Kidney epithelial cell (primary cell): ENCODE results near the gene FOXP1. TPM values are rescaled to one million over a fixed set of nuclear protein-coding genes. Genes with fewer than 3 reads are reported as not detected.

Experiments used
- DNase-seq: peaks from one replicate; pipeline ENCODE4 v3.0.0-alpha.2; 2010; ENCODE audit warnings: low read depth
- H3K27me3 ChIP-seq: 2 replicates; pipeline ENCODE4 v1.6.0; 2011; ENCODE audit warnings: low read length; ENCODE audit not compliant: control insufficient read depth, insufficient read depth
- H3K36me3 ChIP-seq: 2 replicates; pipeline ENCODE4 v1.5.1; 2011; ENCODE audit warnings: low read length; ENCODE audit not compliant: control insufficient read depth, insufficient read depth
- H3K4me3 ChIP-seq: 2 replicates; pipeline ENCODE4 v1.5.1; 2011; ENCODE audit warnings: low read depth, mild to moderate bottlenecking, control low read depth, low read length
- CTCF ChIP-seq: IDR thresholded peaks from 2 replicates; pipeline ENCODE4 v1.5.1; 2011; ENCODE audit warnings: mild to moderate bottlenecking, moderate library complexity, low read length, control low read depth, inconsistent platforms; ENCODE audit not compliant: insufficient read depth, poor library complexity, severe bottlenecking
- total RNA-seq: library from RNA; depleted of rRNA; stranded (reverse); fragments of >200 nt; gene quantifications from 2 replicates; pipeline ENCODE4 v1.2.3, GENCODE V29; 2015

FOXP1 gene
- total RNA-seq, 1 donor from 2014 or later = 75.0 TPM

GRCh38 chr3:71187715-71188114 lies 395.8 kb downstream of the FOXP1 start:
- no peak for TF ChIP-seq CTCF
- Histone ChIP-seq H3K4me3 (no peak overlapping the region), H3K27me3 (no peaks in the 10 kb centered on the region), H3K36me3 (no peaks in the 10 kb centered on the region)
- DNase-seq = no peak

GRCh38 chr3:71186801-71187200 lies 396.7 kb downstream of the FOXP1 start:
- H3K36me3 ChIP-seq = no peaks in the 10 kb centered on the region
- no peak overlapping the region for H3K4me3 ChIP-seq
- no peak for DNase-seq
- H3K27me3 ChIP-seq = no peaks in the 10 kb centered on the region
- no peak for TF ChIP-seq CTCF

- Histone ChIP-seq H3K4me3 (no peak overlapping the region), H3K27me3 (no peaks in the 10 kb centered on the region), H3K36me3 (no peaks in the 10 kb centered on the region)
- DNase-seq = no peak
- TF ChIP-seq CTCF = no peak
Measured at GRCh38 chr3:71185733-71186455, 397.6 kb downstream of the FOXP1 start.

GRCh38 chr3:71184252-71184651 lies 399.3 kb downstream of the FOXP1 start:
- H3K4me3 ChIP-seq = no peak overlapping the region
- H3K27me3 ChIP-seq = no peaks in the 10 kb centered on the region
- H3K36me3 ChIP-seq = no peaks in the 10 kb centered on the region
- DNase-seq = no peak
- no peak for TF ChIP-seq CTCF

GRCh38 chr3:71183549-71183948 lies 400.0 kb downstream of the FOXP1 start:
- H3K4me3 ChIP-seq = no peak overlapping the region
- no peaks in the 10 kb centered on the region for H3K36me3 ChIP-seq
- H3K27me3 ChIP-seq = no peaks in the 10 kb centered on the region
- DNase-seq = no peak
- no peak for TF ChIP-seq CTCF

GRCh38 chr3:71180524-71180923 lies 403.0 kb downstream of the FOXP1 start:
- DNase-seq = no peak
- no peak overlapping the region for H3K4me3 ChIP-seq
- no peaks in the 10 kb centered on the region for H3K36me3 ChIP-seq
- no peaks in the 10 kb centered on the region for H3K27me3 ChIP-seq
- no peak for TF ChIP-seq CTCF
